Activated effector memory CD4-positive, alpha-beta T cell treated with Interleukin-2 at 50 U/mL for 16 hours (primary cell): ENCODE results near the gene STK10.

Experiments
- DNase-seq: peaks from one replicate; pipeline ENCODE4 v3.0.0-alpha.2; 2020

The STK10 gene

GRCh38 chr5:172188893-172189692 lies 1.1 kb upstream of the STK10 start:
- DNase-seq, result no peak

GRCh38 chr5:172187118-172188032 lies 649 bp downstream of the STK10 start:
- DNase-seq, result peak; percentile 62

- no peak for DNase-seq
Measured at GRCh38 chr5:172186114-172186695, 1.8 kb downstream of the STK10 start.

GRCh38 chr5:172185096-172185461 lies 2.9 kb downstream of the STK10 start:
- DNase-seq, result no peak

GRCh38 chr5:172183881-172184280 lies 4.1 kb downstream of the STK10 start:
- no peak for DNase-seq

GRCh38 chr5:172182291-172182690 lies 5.7 kb downstream of the STK10 start:
- DNase-seq, result no peak

GRCh38 chr5:172180936-172181335 lies 7.1 kb downstream of the STK10 start:
- DNase-seq, result no peak

- DNase-seq, result peak; percentile 43
Measured at GRCh38 chr5:172178991-172179989, 8.7 kb downstream of the STK10 start.

- DNase-seq, result no peak
Measured at GRCh38 chr5:172178301-172178987, 9.6 kb downstream of the STK10 start.

GRCh38 chr5:172177176-172177575 lies 10.8 kb downstream of the STK10 start:
- DNase-seq, result no peak

- peak; percentile 93 for DNase-seq
Measured at GRCh38 chr5:172175263-172175719, 12.7 kb downstream of the STK10 start.

GRCh38 chr5:172173564-172174153 lies 14.4 kb downstream of the STK10 start:
- DNase-seq, result peak; percentile 55

GRCh38 chr5:172172912-172173563 lies 15.0 kb downstream of the STK10 start:
- no peak for DNase-seq

- DNase-seq, result no peak
Measured at GRCh38 chr5:172171118-172171517, 16.9 kb downstream of the STK10 start.

GRCh38 chr5:172170251-172170701 lies 17.7 kb downstream of the STK10 start:
- DNase-seq, result no peak

- DNase-seq, result no peak
Measured at GRCh38 chr5:172169216-172169615, 18.8 kb downstream of the STK10 start.

- no peak for DNase-seq
Measured at GRCh38 chr5:172168311-172168710, 19.7 kb downstream of the STK10 start.

- DNase-seq, result no peak
Measured at GRCh38 chr5:172167895-172168294, 20.1 kb downstream of the STK10 start.

GRCh38 chr5:172166030-172166826 lies 21.8 kb downstream of the STK10 start:
- DNase-seq, result no peak

GRCh38 chr5:172165465-172165864 lies 22.6 kb downstream of the STK10 start:
- DNase-seq, result no peak
